T47D (cell line): Measurements from ENCODE around the gene ATP2C2.
"Not testable (repeated sequence)": the region's sequence is repeated elsewhere in the genome, so short reads cannot be mapped to it uniquely, and the experiment has no call there.

ENCODE experiments used
- DNase-seq, 2 experiments: peaks; one replicate each; pipeline versions ENCODE4 v3.0.0 to v3.0.0-alpha.2; 2011 to 2012; ENCODE audit warnings: low read depth in 1 of 2, low spot score in 1 of 2
- JUND ChIP-seq: IDR thresholded peaks from 2 replicates; pipeline ENCODE4 v1.6.1; 2012; ENCODE audit warnings: low read depth
- in situ Hi-C: cut with HindIII; loops from 2 replicates; pipeline ENCODE4 v1.10.0; 2016; ENCODE audit warnings: low sequenced_read_pairs, low pct_unique_long_range_greater_than_20kb

ATP2C2 gene

DNA sequence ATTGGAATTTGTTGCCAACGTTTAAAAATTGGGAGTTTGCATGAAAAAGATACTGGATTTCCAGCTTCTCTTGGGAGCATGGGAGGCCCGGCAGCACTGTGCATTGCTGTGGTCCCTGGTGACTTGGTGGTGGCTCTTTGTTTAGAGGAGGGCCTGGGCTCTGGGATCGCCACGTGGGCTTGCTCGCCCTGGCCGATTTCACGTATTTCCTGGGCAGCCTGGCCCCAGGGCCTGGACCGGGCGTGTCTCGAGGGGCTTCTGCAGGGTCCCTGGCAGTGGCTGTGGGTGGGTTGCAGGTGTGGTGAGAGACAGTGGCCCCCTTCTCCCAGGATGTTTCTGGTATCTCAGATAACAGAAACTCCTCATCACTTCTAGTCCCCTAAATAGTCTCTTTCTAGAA is 67.9 kb downstream of the ATP2C2 start:
- in situ Hi-C loops: no loop called here
- TF ChIP-seq JUND: no peak
- DNase-seq: no peak

GRCh38 chr16:84438971-84439696 is 70.8 kb downstream of the ATP2C2 start:
- TF ChIP-seq JUND: no peak
- DNase-seq: no peak
- in situ Hi-C loops: no loop called here

DNA sequence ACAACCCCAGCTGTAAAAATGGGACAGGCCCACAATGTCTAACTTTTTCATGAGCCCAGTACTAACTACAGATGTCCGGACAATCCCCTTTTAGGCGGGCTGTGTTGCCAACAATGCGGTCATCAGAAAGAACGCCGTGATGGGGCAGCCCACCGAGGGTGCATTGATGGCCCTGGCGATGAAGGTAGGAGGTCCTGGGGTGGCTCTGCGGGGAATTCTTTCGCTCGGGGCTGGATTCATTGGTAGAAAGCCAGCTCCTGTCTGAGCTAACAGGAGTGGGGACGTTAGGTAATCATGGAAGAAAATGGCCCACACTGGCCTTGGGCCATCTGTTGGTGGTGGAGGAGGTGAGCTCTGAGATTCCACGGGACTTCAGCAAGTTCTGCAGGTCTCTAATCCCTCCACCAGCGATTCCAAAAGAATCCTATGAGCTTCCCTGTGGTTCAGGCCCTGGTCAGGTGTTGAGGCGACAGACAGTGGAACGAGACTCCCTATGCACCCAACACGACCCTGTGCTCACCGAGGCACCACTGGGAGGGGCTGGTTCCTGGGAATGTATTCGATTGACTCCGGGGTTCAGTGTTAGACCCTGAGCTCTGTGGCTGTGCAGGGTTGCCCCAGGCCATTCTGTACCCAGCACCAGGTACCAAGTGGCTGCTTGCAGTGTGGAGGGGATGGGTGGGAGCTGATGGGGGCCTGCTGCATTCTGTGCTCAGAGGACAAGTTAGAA is 74.2 kb downstream of the ATP2C2 start:
- in situ Hi-C loops: no loop called here
- no peak for TF ChIP-seq JUND
- DNase-seq: no peak

DNA sequence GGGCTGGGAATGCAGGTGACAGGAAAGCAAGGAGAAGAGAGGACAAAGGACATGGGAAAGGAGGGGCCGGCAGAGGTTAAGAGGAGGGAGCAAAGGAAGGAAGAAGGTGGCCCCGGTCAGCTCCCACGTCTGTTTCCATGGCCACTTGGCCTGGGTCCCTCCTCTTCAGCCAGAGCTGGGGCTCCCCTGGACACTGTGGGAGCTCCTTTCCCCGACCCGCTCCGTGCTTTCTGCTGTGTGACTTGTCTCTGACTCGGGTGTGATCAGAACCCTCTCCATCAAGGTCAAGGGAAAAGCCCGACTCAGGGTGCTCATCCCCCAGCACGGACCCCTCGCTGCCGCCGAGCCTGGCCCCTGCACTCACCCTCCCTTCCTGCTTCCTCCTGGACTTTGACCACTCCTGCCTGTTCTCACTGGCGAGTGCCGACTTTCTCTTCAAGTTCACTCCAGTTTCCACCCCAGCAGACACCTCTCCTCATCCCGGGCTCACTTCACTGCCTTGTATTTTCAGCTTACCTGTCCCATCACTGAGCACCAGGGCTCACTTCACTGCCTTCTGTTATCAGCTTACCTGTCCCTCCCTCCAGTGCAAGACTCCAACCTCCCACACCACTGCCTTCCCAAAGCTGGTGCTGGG is 74.9 kb downstream of the ATP2C2 start:
- no peak for TF ChIP-seq JUND
- no peak for DNase-seq
- in situ Hi-C loops: no loop called here

GRCh38 chr16:84444476-84444875 is 76.1 kb downstream of the ATP2C2 start:
- no peak for TF ChIP-seq JUND
- in situ Hi-C loops: no loop called here
- no peak for DNase-seq

GRCh38 chr16:84446084-84446483 is 77.7 kb downstream of the ATP2C2 start:
- DNase-seq: no peak
- no peak for TF ChIP-seq JUND
- in situ Hi-C loops: no loop called here

- no peak for TF ChIP-seq JUND
- in situ Hi-C loops: no loop called here
- no peak for DNase-seq
These were observed 78.5 kb downstream of the ATP2C2 start for GRCh38 chr16:84446596-84447392.

GRCh38 chr16:84448444-84448843 is 80.1 kb downstream of the ATP2C2 start:
- in situ Hi-C loops: no loop called here
- TF ChIP-seq JUND: no peak
- no peak for DNase-seq

- in situ Hi-C loops: no loop called here
- no peak for TF ChIP-seq JUND
- DNase-seq: no peak
These were observed 81.1 kb downstream of the ATP2C2 start for GRCh38 chr16:84449156-84450140.

- DNase-seq: no peak
- no peak for TF ChIP-seq JUND
- in situ Hi-C loops: no loop called here
These were observed 82.0 kb downstream of the ATP2C2 start for GRCh38 chr16:84450176-84450865.

- DNase-seq, in situ Hi-C loops: not testable (repeated sequence)
These were observed 82.8 kb downstream of the ATP2C2 start for GRCh38 chr16:84451010-84451676.
